Cardiac fibroblast (primary cell): ENCODE data around the gene POLR3A.

Experiments used
- DNase-seq, 2 donors: peaks; one replicate each; pipeline versions ENCODE4 v3.0.0 to v3.0.0-alpha.2; 2010; ENCODE audit warnings: low read depth in 2 of 2
- H3K4me3 ChIP-seq, 2 donors: replicated peaks in 1 of 2; 1 replicate in 1 of 2; 2 replicates in 1 of 2; pipeline ENCODE4 v1.5.1; 2011; ENCODE audit warnings: low read depth in 2 of 2, low read length in 2 of 2, mild to moderate bottlenecking in 2 of 2, moderate library complexity in 1 of 2
- TF ChIP-seq, protein P1 (sequence below): IDR thresholded peaks from one replicate; pipeline ENCODE4 v1.5.1; 2011; ENCODE audit warnings: low read depth, mild to moderate bottlenecking, low read length, inconsistent platforms

The POLR3A gene

GRCh38 chr10:77964811-77965210 is 64.5 kb downstream of the POLR3A start:
- no peak overlapping the region for H3K4me3 ChIP-seq
- TF ChIP-seq, protein P1, sequence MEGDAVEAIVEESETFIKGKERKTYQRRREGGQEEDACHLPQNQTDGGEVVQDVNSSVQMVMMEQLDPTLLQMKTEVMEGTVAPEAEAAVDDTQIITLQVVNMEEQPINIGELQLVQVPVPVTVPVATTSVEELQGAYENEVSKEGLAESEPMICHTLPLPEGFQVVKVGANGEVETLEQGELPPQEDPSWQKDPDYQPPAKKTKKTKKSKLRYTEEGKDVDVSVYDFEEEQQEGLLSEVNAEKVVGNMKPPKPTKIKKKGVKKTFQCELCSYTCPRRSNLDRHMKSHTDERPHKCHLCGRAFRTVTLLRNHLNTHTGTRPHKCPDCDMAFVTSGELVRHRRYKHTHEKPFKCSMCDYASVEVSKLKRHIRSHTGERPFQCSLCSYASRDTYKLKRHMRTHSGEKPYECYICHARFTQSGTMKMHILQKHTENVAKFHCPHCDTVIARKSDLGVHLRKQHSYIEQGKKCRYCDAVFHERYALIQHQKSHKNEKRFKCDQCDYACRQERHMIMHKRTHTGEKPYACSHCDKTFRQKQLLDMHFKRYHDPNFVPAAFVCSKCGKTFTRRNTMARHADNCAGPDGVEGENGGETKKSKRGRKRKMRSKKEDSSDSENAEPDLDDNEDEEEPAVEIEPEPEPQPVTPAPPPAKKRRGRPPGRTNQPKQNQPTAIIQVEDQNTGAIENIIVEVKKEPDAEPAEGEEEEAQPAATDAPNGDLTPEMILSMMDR = no peak
- DNase-seq = no peak

DNA sequence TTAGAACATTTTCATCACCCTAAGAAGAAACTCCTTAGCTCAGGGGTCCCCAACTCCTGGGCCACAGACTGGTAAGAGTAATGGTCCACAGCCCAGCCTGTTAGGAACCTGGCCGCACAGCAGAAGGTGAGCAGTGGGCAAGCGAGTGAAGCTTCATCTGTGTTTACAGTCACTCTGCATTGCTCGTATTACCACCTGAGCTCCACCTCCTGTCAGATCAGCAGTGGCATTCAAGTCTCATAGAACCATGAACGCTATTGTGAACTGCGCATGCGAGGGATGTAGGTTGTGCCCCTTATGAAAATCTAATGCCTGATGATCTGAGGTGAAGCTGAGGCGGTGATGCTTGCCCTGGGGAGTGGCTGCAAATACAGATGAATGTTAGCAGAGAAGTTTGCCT is 65.4 kb downstream of the POLR3A start:
- no peak overlapping the region for H3K4me3 ChIP-seq
- no peak for DNase-seq
- TF ChIP-seq, protein P1 = no peak

- no peak overlapping the region for H3K4me3 ChIP-seq
- TF ChIP-seq, protein P1 = no peak
- DNase-seq = no peak
Observed at GRCh38 chr10:77962350-77963146, 66.8 kb downstream of the POLR3A start.

- TF ChIP-seq, protein P1 = no peak
- no peak overlapping the region for H3K4me3 ChIP-seq
- no peak for DNase-seq
Observed at GRCh38 chr10:77961668-77962067, 67.6 kb downstream of the POLR3A start.

DNA sequence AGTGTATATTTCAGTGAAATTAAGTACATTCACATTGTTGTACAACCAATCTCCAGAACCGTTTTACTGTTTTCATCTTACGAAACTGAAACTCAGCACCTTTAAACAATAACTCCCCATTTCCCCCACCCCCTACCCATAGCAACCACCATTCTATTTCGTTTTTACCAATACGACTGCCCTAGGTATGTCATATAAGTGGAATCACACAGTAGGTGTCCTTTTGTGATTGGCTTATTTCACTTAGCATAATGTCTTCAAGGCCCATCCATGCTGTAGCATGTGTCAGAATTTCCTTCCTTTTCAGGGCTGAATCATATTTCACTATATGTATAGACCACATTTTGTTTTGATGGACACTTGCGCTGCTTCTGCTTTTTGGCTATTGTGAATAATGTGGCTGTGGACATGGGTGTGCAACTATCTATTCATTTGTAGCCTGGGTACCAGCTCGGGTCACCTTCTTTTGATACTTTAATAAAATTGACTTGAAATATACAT is 68.4 kb downstream of the POLR3A start:
- DNase-seq = no peak
- H3K4me3 ChIP-seq = no peak overlapping the region
- TF ChIP-seq, protein P1 = no peak

- DNase-seq = no peak
- no peak overlapping the region for H3K4me3 ChIP-seq
- TF ChIP-seq, protein P1 = no peak
Observed at GRCh38 chr10:77959887-77960455, 69.3 kb downstream of the POLR3A start.
